NB4 (cell line): ENCODE measurements around the gene MRTFA.
"Not testable (repeated sequence)": the region's sequence is repeated elsewhere in the genome, so short reads cannot be mapped to it uniquely, and the experiment has no call there.

Experiments
- DNase-seq: peaks from one replicate; pipeline ENCODE4 v3.0.0; 2010; ENCODE audit warnings: low read depth
- H3K4me3 ChIP-seq: one replicate; pipeline ENCODE4 v1.5.1; 2011; ENCODE audit warnings: mild to moderate bottlenecking, low read depth, low read length, moderate library complexity
- CTCF ChIP-seq: IDR thresholded peaks from one replicate; pipeline ENCODE4 v1.5.1; 2012; ENCODE audit warnings: low read depth, low read length
- MAX ChIP-seq: IDR thresholded peaks from 2 replicates; pipeline ENCODE4 v1.6.1; 2011; ENCODE audit warnings: low read depth, low read length
- MYC ChIP-seq: IDR thresholded peaks from 2 replicates; pipeline ENCODE4 v1.6.1; 2011; ENCODE audit warnings: low read depth, low read length
- POLR2A ChIP-seq: IDR thresholded peaks from 2 replicates; pipeline ENCODE4 v1.6.1; 2011; ENCODE audit warnings: mild to moderate bottlenecking; ENCODE audit not compliant: insufficient read length; ENCODE audit errors: extremely low read depth

MRTFA gene

GRCh38 chr22:40504285-40505249, 132.0 kb downstream of the MRTFA start:
- H3K4me3 ChIP-seq, result no peak overlapping the region
- TF ChIP-seq CTCF, result no peak
- no peak for TF ChIP-seq MYC
- TF ChIP-seq MAX, result no peak
- no peak for TF ChIP-seq POLR2A
- DNase-seq, result no peak

- no peak for DNase-seq
- no peak overlapping the region for H3K4me3 ChIP-seq
- TF ChIP-seq MAX, result no peak
Measured at GRCh38 chr22:40502919-40503318, 133.6 kb downstream of the MRTFA start.

GRCh38 chr22:40500465-40500786, 136.1 kb downstream of the MRTFA start:
- H3K4me3 ChIP-seq, result not testable (repeated sequence)

GRCh38 chr22:40499209-40499623, 137.3 kb downstream of the MRTFA start:
- TF ChIP-seq MAX (no peak), CTCF (no peak), MYC (no peak)
- DNase-seq, result peak; percentile 74
- no peak overlapping the region for H3K4me3 ChIP-seq

More at GRCh38 chr22:40500465-40500786, 136.1 kb downstream of the MRTFA start:
- not testable (repeated sequence) for DNase-seq

GRCh38 chr22:40498420-40499208, 137.9 kb downstream of the MRTFA start:
- DNase-seq, result no peak
- no peak overlapping the region for H3K4me3 ChIP-seq
- TF ChIP-seq POLR2A (no peak), CTCF (no peak), MYC (no peak)

GRCh38 chr22:40493441-40493840, 143.1 kb downstream of the MRTFA start:
- no peak for DNase-seq
- TF ChIP-seq POLR2A (no peak), MYC (no peak), CTCF (no peak), MAX (no peak)
- no peak overlapping the region for H3K4me3 ChIP-seq
